ENCODE measurements around the gene PHF21B.

DNA sequence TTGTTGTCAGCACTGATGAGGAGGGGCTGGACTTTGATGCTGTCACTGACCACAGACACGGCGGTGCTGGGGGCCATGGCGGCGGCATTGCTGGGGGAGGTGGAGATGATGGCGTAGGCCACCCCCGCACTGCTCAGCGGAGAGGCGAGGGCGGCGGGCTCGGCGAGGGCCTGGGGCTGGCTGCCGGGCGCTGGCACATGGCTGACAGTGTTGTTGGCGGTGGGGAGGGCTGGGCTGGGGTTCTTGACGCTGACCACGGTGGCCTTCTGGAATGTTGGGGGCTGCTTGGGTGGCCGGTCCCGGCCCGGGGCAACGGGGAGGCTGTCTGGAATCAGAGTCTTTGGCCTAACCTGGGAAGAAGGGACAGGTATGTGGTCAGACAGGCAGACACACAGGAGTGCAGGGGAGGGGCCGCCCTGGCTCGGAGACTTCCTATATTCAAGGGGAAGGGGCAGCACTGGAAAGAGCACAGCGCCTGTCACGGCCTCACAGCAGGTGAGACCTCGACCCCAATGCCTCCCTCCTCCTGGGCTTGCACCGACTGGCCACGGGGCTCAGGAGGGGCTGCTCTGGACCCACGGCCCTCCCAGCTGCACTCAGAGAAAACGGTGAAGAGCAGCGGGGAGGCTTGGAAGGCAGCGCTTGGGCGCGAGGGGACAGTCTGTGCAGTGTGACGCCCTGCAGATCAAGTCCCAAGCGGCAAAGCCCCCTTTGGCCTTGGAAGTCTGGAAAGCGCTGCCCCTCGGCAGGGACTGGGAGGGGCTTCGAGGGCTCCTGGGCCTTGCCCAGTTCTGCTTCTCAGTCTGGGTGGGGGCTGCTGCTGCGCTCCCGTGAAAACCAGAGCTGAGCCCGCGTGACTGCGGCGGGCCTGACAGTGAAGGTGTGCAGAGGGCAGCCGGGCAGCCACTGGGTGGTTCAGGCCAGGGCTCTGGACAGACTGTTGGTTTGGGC, 93.2 kb downstream of the PHF21B start:
- TF ChIP-seq POLR2A (IDR thresholded peaks at IDR 0.05), result no peak
- TF ChIP-seq, protein P1, sequence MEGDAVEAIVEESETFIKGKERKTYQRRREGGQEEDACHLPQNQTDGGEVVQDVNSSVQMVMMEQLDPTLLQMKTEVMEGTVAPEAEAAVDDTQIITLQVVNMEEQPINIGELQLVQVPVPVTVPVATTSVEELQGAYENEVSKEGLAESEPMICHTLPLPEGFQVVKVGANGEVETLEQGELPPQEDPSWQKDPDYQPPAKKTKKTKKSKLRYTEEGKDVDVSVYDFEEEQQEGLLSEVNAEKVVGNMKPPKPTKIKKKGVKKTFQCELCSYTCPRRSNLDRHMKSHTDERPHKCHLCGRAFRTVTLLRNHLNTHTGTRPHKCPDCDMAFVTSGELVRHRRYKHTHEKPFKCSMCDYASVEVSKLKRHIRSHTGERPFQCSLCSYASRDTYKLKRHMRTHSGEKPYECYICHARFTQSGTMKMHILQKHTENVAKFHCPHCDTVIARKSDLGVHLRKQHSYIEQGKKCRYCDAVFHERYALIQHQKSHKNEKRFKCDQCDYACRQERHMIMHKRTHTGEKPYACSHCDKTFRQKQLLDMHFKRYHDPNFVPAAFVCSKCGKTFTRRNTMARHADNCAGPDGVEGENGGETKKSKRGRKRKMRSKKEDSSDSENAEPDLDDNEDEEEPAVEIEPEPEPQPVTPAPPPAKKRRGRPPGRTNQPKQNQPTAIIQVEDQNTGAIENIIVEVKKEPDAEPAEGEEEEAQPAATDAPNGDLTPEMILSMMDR (IDR thresholded peaks at IDR 0.05), result no peak
